ENCODE measurements around the gene PHB1.

PHB1 gene

GRCh38 chr17:49384951-49385350 lies 29.7 kb downstream of the PHB1 start:
- Histone ChIP-seq H3K4me1 (ENCODE audit: control insufficient read depth in 5 of 5, insufficient read depth in 5 of 5, low read length in 5 of 5) (peaks cover 0 to 12% (median 0%) of the 10 kb centered on the region in 5 donors), H3K9me3 (ENCODE audit: control insufficient read depth in 5 of 5, low read length in 5 of 5) (no peaks in the 10 kb centered on the region), H3K27me3 (ENCODE audit: control insufficient read depth in 5 of 5, insufficient read depth in 4 of 5, low read length in 5 of 5) (peaks cover 0 to 3% (median 0%) of the 10 kb centered on the region in 5 donors), H3K9ac (ENCODE audit: low read length in 5 of 5) (no peak overlapping the region), H3K27ac (ENCODE audit: low read depth, low read length) (no peak overlapping the region), H3K36me3 (ENCODE audit: control insufficient read depth in 5 of 5, insufficient read depth in 5 of 5, low read length in 5 of 5) (no peaks in the 10 kb centered on the region), H3K4me3 (ENCODE audit: low read depth in 1 of 5, low read length in 5 of 5) (no peak overlapping the region)

DNA sequence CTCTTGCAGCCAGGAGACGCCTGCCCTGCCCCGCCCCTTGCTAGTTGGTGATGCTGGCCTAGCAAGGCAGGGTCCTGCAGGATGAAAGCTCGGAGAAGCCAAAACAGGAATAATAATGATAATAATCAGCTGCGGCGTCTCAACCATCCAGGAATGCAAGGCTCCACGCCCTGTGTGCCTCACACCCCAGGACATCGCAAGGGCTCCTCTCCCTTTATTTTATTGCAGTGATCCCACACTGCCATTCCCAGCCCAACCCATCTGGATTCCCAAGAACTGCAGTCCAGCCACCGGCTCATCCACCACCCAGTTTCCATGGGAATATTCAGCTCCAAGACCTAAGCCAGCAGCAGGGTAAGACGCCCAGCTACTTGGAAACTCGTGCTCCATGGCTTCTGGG lies 31.6 kb downstream of the PHB1 start:
- no peaks in the 10 kb centered on the region for H3K9me3 ChIP-seq (ENCODE audit: control insufficient read depth in 5 of 5, low read length in 5 of 5)
- H3K36me3 ChIP-seq (ENCODE audit: control insufficient read depth in 5 of 5, insufficient read depth in 5 of 5, low read length in 5 of 5) = no peaks in the 10 kb centered on the region
- H3K27me3 ChIP-seq (ENCODE audit: control insufficient read depth in 5 of 5, insufficient read depth in 4 of 5, low read length in 5 of 5) = peaks cover 0 to 3% (median 0%) of the 10 kb centered on the region in 5 donors
- no peak overlapping the region for H3K4me3 ChIP-seq (ENCODE audit: low read depth in 1 of 5, low read length in 5 of 5)
- H3K9ac ChIP-seq (ENCODE audit: low read length in 5 of 5) = no peak overlapping the region
- H3K4me1 ChIP-seq (ENCODE audit: control insufficient read depth in 5 of 5, insufficient read depth in 5 of 5, low read length in 5 of 5) = peaks cover 0 to 4% (median 0%) of the 10 kb centered on the region in 5 donors
- no peak overlapping the region for H3K27ac ChIP-seq (ENCODE audit: low read depth, low read length)

- no peak overlapping the region for H3K4me3 ChIP-seq (ENCODE audit: low read depth in 1 of 5, low read length in 5 of 5)
- no peak overlapping the region for H3K27ac ChIP-seq (ENCODE audit: low read depth, low read length)
- H3K27me3 ChIP-seq (ENCODE audit: control insufficient read depth in 5 of 5, insufficient read depth in 4 of 5, low read length in 5 of 5) = peaks cover 0 to 3% (median 0%) of the 10 kb centered on the region in 5 donors
- no peak overlapping the region for H3K9ac ChIP-seq (ENCODE audit: low read length in 5 of 5)
- H3K9me3 ChIP-seq (ENCODE audit: control insufficient read depth in 5 of 5, low read length in 5 of 5) = no peaks in the 10 kb centered on the region
- H3K36me3 ChIP-seq (ENCODE audit: control insufficient read depth in 5 of 5, insufficient read depth in 5 of 5, low read length in 5 of 5) = no peaks in the 10 kb centered on the region
- no peaks in the 10 kb centered on the region for H3K4me1 ChIP-seq (ENCODE audit: control insufficient read depth in 5 of 5, insufficient read depth in 5 of 5, low read length in 5 of 5)
Observed at GRCh38 chr17:49382556-49382955, 32.1 kb downstream of the PHB1 start.

- H3K4me3 ChIP-seq (ENCODE audit: low read depth in 1 of 5, low read length in 5 of 5) = no peak overlapping the region
- no peaks in the 10 kb centered on the region for H3K9me3 ChIP-seq (ENCODE audit: control insufficient read depth in 5 of 5, low read length in 5 of 5)
- no peak overlapping the region for H3K27ac ChIP-seq (ENCODE audit: low read depth, low read length)
- peaks cover 0 to 3% (median 0%) of the 10 kb centered on the region in 5 donors for H3K27me3 ChIP-seq (ENCODE audit: control insufficient read depth in 5 of 5, insufficient read depth in 4 of 5, low read length in 5 of 5)
- no peaks in the 10 kb centered on the region for H3K4me1 ChIP-seq (ENCODE audit: control insufficient read depth in 5 of 5, insufficient read depth in 5 of 5, low read length in 5 of 5)
- H3K9ac ChIP-seq (ENCODE audit: low read length in 5 of 5) = no peak overlapping the region
- no peaks in the 10 kb centered on the region for H3K36me3 ChIP-seq (ENCODE audit: control insufficient read depth in 5 of 5, insufficient read depth in 5 of 5, low read length in 5 of 5)
Observed at GRCh38 chr17:49381793-49382192, 32.9 kb downstream of the PHB1 start.

DNA sequence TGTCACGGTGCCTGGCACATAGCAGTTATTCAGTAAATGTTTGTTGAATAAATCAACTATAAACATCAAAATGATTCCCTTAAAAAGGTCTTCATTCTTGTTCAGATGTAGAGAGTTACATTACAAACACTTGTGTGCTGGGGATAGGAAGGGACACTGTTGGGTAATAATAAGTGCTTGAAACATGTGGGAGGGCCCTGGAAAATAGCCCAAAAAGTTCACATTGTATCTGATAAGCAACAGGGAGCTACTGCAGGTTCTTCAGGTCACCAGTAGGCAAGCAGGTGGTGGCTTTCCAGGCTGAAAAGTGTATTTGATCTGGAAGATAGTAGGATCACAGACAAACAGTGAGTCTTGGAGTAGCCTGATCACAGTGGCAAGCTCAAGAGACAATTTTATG lies 33.6 kb downstream of the PHB1 start:
- Histone ChIP-seq H3K9ac (ENCODE audit: low read length in 5 of 5) (no peak overlapping the region), H3K4me1 (ENCODE audit: control insufficient read depth in 5 of 5, insufficient read depth in 5 of 5, low read length in 5 of 5) (no peaks in the 10 kb centered on the region), H3K27ac (ENCODE audit: low read depth, low read length) (no peak overlapping the region), H3K27me3 (ENCODE audit: control insufficient read depth in 5 of 5, insufficient read depth in 4 of 5, low read length in 5 of 5) (peaks cover 0 to 3% (median 0%) of the 10 kb centered on the region in 5 donors), H3K4me3 (ENCODE audit: low read depth in 1 of 5, low read length in 5 of 5) (no peak overlapping the region), H3K9me3 (ENCODE audit: control insufficient read depth in 5 of 5, low read length in 5 of 5) (no peaks in the 10 kb centered on the region), H3K36me3 (ENCODE audit: control insufficient read depth in 5 of 5, insufficient read depth in 5 of 5, low read length in 5 of 5) (no peaks in the 10 kb centered on the region)

DNA sequence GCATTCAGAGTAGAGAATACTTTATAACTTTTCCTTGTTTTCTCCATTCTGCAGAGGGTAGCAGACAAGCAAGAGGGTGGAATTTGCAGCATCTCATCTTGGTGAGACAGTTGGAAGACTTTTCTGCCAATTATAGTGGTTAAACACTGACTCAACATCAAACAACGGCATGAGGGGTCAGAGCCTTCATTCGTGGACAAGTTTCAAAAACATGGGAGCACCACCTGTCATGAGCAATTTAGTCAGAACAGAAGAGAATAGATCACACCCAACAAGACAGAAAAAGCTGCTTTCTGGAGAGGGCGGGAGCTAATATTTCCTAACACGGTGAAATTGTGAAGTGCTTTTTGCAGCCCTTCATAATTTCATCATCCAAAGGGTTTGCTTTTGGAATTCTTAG lies 34.8 kb downstream of the PHB1 start:
- H3K36me3 ChIP-seq (ENCODE audit: control insufficient read depth in 5 of 5, insufficient read depth in 5 of 5, low read length in 5 of 5) = no peaks in the 10 kb centered on the region
- peaks cover 0 to 3% (median 0%) of the 10 kb centered on the region in 5 donors for H3K27me3 ChIP-seq (ENCODE audit: control insufficient read depth in 5 of 5, insufficient read depth in 4 of 5, low read length in 5 of 5)
- no peak overlapping the region for H3K9ac ChIP-seq (ENCODE audit: low read length in 5 of 5)
- H3K9me3 ChIP-seq (ENCODE audit: control insufficient read depth in 5 of 5, low read length in 5 of 5) = no peaks in the 10 kb centered on the region
- no peak overlapping the region for H3K27ac ChIP-seq (ENCODE audit: low read depth, low read length)
- H3K4me1 ChIP-seq (ENCODE audit: control insufficient read depth in 5 of 5, insufficient read depth in 5 of 5, low read length in 5 of 5) = no peaks in the 10 kb centered on the region
- H3K4me3 ChIP-seq (ENCODE audit: low read depth in 1 of 5, low read length in 5 of 5) = no peak overlapping the region

DNA sequence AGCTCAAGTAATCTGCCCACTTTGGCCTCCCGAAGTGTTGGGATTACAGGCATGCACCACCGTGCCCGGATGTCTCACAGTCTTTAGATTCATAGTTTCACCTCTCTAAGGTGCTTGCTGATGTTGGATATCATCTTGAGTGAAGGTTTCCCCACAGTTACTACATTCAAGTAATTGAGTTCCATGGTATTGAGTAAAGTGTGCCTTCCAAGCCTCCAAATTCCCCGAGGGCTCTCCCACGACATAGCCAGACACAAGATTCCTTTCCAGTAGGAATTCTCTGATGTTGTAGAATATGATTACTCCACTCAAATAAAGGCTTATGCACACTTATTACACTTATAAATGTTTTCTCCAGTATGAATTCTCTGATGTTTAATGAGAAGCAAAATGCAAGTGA lies 36.4 kb downstream of the PHB1 start:
- Histone ChIP-seq H3K9me3 (ENCODE audit: control insufficient read depth in 5 of 5, low read length in 5 of 5) (no peaks in the 10 kb centered on the region), H3K9ac (ENCODE audit: low read length in 5 of 5) (no peak overlapping the region), H3K27me3 (ENCODE audit: control insufficient read depth in 5 of 5, insufficient read depth in 4 of 5, low read length in 5 of 5) (no peaks in the 10 kb centered on the region), H3K4me3 (ENCODE audit: low read depth in 1 of 5, low read length in 5 of 5) (no peak overlapping the region), H3K4me1 (ENCODE audit: control insufficient read depth in 5 of 5, insufficient read depth in 5 of 5, low read length in 5 of 5) (no peaks in the 10 kb centered on the region), H3K27ac (ENCODE audit: low read depth, low read length) (no peak overlapping the region), H3K36me3 (ENCODE audit: control insufficient read depth in 5 of 5, insufficient read depth in 5 of 5, low read length in 5 of 5) (no peaks in the 10 kb centered on the region)

GRCh38 chr17:49375544-49375943 lies 39.1 kb downstream of the PHB1 start:
- Histone ChIP-seq H3K36me3 (ENCODE audit: control insufficient read depth in 5 of 5, insufficient read depth in 5 of 5, low read length in 5 of 5) (no peaks in the 10 kb centered on the region), H3K27me3 (ENCODE audit: control insufficient read depth in 5 of 5, insufficient read depth in 4 of 5, low read length in 5 of 5) (no peaks in the 10 kb centered on the region), H3K4me3 (ENCODE audit: low read depth in 1 of 5, low read length in 5 of 5) (no peak overlapping the region), H3K9ac (ENCODE audit: low read length in 5 of 5) (no peak overlapping the region), H3K27ac (ENCODE audit: low read depth, low read length) (no peak overlapping the region), H3K9me3 (ENCODE audit: control insufficient read depth in 5 of 5, low read length in 5 of 5) (no peaks in the 10 kb centered on the region), H3K4me1 (ENCODE audit: control insufficient read depth in 5 of 5, insufficient read depth in 5 of 5, low read length in 5 of 5) (no peaks in the 10 kb centered on the region)

DNA sequence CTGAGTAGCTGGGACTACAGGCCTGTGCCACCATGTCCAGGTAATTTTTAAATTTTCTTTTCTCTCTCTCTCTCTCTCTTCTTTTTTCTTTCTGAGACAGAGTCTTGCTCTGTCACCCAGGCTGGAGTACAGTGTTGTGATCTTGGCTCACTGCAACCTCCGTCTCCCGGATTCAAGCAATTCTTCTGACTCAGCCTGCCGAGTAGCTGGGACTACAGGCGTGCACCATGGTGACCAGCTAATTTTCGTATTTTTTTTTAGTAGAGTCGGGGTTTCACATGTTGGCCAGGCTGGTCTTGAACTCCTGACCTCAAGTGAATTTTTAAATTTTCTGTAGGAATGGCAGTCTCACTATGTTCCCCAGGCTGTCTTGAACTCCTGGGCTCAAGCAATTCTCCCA lies 41.6 kb downstream of the PHB1 start:
- no peaks in the 10 kb centered on the region for H3K4me1 ChIP-seq (ENCODE audit: control insufficient read depth in 5 of 5, insufficient read depth in 5 of 5, low read length in 5 of 5)
- no peaks in the 10 kb centered on the region for H3K27me3 ChIP-seq (ENCODE audit: control insufficient read depth in 5 of 5, insufficient read depth in 4 of 5, low read length in 5 of 5)
- no peak overlapping the region for H3K27ac ChIP-seq (ENCODE audit: low read depth, low read length)
- no peak overlapping the region for H3K4me3 ChIP-seq (ENCODE audit: low read depth in 1 of 5, low read length in 5 of 5)
- no peaks in the 10 kb centered on the region for H3K9me3 ChIP-seq (ENCODE audit: control insufficient read depth in 5 of 5, low read length in 5 of 5)
- no peak overlapping the region for H3K9ac ChIP-seq (ENCODE audit: low read length in 5 of 5)
- no peaks in the 10 kb centered on the region for H3K36me3 ChIP-seq (ENCODE audit: control insufficient read depth in 5 of 5, insufficient read depth in 5 of 5, low read length in 5 of 5)

DNA sequence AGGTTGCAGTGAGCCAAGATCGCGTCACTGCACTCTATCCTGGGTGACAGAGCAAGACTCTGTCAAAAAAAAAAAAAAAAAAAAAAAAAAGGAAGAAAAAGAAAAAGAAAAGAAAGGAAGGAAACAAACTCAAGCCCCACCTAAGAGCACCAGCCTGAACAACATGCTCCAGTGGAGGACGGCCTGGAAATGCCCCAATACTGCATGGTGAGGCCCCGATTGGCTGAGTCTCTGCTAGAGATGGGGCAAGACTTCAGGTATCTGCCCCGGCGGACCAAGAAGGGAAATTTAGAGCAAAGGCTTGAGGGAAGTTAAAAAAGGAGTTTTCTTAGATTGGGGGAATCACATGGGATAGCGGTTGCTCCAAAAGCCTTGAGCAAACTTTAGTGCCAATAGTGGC lies 42.3 kb downstream of the PHB1 start:
- Histone ChIP-seq H3K9me3 (ENCODE audit: control insufficient read depth in 5 of 5, low read length in 5 of 5) (no peaks in the 10 kb centered on the region), H3K36me3 (ENCODE audit: control insufficient read depth in 5 of 5, insufficient read depth in 5 of 5, low read length in 5 of 5) (no peaks in the 10 kb centered on the region), H3K9ac (ENCODE audit: low read length in 5 of 5) (no peak overlapping the region), H3K27me3 (ENCODE audit: control insufficient read depth in 5 of 5, insufficient read depth in 4 of 5, low read length in 5 of 5) (no peaks in the 10 kb centered on the region), H3K27ac (ENCODE audit: low read depth, low read length) (no peak overlapping the region), H3K4me1 (ENCODE audit: control insufficient read depth in 5 of 5, insufficient read depth in 5 of 5, low read length in 5 of 5) (no peaks in the 10 kb centered on the region), H3K4me3 (ENCODE audit: low read depth in 1 of 5, low read length in 5 of 5) (no peak overlapping the region)
